ENCODE data around the gene TCEA3. TPM values are rescaled to one million over a fixed set of nuclear protein-coding genes. Genes with fewer than 3 reads are reported as not detected.
A peak's percentile ranks its signal among the peaks of the same experiment; 100 is the strongest.

The TCEA3 gene
- polyA plus RNA-seq, 1 donor: 49.3 TPM

DNA sequence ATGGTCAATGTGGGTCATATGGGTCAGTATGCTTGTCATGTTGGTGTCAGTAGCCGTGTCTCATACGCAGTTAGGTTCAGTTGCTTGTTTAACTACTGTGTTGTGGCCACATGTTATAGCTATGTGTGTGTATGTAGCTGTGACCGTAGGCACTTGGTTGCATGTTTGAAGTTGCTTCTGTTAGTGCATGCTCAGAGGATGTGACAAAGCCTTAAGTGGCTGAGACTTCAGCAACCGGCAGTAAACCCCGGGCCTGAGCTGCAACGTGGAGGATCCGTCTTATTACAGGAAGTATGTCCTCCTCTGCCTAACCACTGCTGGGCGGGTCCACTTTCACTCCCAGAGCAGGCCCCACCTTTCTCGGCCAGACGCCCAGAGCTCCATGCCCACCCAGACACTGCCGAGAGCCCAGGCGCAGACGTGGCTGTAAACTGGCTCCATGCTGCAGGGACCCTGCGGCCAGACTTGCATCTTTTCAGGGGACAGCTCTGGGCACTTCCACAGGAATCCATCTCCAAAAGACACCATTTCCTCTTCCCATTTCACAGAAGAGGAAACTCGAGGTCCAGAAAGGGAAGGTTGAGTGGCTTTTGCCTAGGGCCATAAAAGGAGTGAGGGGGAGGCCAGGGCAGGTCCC lies 2.2 kb downstream of the TCEA3 start:
- DNase-seq: peak; percentile 44

DNA sequence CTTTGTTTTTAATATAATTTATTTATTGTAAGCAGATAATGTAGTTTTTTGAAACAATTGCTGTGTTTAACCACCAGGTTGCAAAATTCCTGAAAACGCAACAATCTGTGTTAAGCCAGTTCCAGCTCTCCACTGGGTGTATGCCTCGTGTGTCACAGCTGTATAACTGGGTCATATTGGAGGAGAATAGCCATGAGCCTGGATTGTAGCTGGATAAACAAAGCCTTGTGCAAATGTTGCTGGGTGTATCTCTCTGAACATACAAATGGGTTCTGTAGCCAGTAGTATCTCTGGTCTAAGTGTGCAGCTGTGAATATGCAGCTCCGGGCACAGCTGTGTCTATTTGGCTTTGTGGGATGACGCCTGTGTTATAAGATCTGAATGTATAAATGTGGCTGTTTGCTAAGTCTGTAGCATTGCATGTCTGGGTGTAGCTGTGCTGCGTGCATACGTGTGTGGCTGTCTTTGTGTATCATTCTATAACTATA lies 2.8 kb downstream of the TCEA3 start:
- no peak for DNase-seq

DNA sequence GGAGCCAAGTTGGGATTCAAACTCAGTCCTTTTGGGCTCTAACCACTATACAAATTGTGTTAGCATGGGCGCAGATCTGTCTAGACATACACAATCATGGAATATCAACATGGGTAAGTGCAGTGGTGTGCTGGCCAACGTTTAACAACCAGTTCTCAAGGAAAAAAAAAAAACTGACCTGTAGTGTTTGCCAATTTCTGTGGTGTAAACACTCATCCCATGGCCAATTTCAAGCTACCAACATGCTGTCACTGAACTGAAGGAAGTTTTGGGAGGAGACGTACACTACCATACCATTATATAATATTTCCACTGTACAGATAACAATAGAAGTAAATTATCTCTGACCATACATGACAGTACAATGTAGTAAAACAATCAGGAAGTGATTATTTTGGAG lies 3.2 kb downstream of the TCEA3 start:
- no peak for DNase-seq

DNA sequence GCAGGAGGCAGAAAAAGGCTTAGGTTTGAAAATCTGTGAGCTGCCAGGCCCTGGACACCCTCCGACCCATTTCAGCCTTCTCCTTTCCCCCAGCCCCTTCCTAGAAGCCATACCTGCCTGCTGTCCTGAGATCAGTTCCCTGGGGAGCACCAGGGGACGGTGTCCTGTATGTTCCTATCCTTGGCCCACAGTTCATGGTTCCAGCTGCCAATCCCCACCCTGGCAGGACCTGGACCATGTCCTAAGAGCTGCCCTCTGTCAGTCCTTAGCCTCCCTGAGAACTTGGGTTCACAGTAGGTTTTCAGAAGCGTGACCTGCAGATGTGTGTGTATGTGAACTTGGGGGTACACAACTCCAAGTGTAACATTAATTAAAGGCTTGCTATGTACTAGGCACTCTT lies 3.8 kb downstream of the TCEA3 start:
- DNase-seq: no peak

DNA sequence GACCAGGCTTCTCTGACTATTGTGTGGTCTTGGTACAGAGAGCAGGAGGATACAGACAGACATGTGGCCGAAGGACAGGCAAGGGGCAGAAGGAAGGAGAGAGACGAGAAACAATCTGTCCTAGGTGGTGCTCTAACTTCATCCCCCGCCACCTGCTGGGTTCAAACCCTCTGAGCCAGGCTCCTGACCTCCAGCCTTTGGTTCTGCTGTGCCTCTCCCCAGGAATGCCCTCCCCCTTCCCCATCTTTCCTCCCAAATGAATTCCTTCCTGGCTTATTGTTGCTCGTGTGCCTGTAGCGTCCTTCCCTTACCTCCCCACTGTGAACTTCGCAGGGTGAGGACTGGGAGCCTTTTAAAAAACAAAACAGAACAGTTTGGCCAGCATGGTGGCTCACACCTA lies 5.4 kb downstream of the TCEA3 start:
- no peak for DNase-seq

DNA sequence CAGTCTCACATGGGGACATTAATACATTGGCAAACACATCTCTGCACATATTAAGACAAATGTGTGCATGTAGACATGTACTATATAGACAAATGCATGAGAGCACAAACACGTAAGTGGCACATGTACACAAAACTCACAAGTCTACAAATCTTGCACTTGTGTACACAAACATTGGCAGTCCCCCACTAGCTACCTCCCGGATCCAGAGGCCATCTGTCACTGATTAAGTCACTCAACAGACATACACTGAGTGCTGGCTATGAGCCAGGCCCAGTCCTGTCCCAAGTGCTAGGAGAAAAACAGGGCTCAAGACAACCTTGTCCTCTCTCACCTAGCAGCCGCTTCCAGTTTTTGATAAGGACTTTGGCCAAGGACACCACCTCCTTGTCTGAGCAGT lies 7.0 kb downstream of the TCEA3 start:
- DNase-seq: no peak

DNA sequence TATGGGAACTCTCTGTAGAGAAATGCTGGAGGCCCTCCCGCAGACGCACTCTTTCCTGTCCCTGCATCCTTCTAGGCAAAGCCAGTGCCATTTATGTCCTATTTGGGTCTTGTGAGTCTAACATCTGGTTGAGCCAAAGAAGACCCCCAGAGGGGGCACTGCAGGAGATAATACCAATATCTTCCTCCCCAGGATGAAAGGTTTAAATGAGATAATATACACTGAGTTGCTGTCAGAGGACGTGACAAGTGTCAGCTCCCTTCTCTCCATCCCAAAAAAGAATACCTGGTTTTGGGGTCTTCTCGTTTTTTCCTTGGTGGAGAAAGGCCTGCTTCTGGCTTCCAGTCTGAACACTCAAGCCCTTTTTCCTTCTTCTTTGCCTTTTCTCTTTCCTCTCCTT lies 7.6 kb downstream of the TCEA3 start:
- DNase-seq: no peak

DNA sequence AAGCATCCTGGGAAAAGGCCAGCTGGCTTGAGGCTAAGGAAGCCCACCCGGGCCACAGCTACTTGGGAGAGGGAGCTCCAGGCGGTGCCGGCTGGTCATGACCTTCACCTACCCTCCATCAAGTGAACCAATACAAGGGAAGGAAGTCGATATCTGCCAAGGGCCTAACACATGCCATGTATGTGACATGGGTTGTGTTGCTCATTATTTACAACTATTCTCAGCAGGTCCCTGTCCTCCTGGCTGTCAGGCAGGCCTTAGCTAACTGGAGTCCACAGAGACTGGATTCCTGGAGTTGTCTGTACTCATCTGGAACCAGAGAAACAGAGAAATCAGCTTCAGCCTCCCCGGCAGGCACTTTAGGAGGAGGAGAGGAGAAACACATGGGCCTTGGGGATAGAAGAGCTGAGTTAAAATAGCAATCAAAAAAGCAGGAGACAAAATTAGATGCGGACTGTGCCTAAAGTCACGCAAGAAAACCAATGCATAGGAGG lies 15.7 kb downstream of the TCEA3 start:
- no peak for DNase-seq

DNA sequence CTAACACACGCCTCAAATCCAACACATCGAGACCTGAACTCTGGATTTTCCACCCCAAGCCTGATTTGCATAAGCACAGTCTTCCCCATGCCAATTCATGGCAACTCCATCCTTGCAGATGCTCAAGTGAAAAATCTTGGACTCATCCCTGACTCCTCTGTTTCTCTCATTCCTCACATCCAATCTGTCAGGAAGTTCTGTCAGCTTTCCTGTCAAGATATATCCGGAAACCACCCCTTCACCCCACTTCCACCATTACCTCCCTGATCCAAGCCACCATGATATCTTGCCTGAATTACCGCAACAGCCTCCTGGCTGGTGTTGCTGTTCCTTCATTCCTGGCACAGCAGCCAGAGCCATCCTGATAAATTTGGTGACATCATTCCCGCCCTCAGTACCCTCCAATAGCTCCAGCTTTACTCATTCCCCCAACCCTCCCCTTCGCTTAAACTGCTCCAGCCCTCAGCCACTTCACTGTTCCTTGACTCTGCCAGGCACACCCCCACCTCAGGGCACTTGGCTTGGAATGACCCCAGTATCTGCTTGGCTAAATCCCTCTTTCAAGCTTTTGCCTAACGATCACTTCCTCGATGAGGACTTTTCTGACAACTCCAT lies 17.4 kb downstream of the TCEA3 start:
- DNase-seq: no peak

DNA sequence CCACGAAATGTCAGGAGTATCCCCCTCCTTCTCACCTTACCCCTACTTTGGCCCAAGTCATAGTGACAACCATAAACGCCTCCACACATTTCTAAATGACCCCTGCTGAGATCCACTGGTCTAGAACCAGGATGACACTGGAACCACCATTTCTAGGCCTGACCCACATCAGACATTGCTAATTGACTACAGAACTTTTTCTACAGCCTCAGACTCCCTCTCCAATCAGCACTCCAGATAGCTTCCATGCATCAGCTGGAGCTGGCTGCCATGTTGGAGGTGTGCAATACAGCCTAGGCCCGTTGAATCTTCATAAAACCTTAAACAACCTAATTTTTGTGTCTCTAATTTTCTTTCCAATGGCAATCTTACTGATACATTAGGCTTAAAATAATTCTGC lies 18.6 kb downstream of the TCEA3 start:
- DNase-seq: no peak

DNA sequence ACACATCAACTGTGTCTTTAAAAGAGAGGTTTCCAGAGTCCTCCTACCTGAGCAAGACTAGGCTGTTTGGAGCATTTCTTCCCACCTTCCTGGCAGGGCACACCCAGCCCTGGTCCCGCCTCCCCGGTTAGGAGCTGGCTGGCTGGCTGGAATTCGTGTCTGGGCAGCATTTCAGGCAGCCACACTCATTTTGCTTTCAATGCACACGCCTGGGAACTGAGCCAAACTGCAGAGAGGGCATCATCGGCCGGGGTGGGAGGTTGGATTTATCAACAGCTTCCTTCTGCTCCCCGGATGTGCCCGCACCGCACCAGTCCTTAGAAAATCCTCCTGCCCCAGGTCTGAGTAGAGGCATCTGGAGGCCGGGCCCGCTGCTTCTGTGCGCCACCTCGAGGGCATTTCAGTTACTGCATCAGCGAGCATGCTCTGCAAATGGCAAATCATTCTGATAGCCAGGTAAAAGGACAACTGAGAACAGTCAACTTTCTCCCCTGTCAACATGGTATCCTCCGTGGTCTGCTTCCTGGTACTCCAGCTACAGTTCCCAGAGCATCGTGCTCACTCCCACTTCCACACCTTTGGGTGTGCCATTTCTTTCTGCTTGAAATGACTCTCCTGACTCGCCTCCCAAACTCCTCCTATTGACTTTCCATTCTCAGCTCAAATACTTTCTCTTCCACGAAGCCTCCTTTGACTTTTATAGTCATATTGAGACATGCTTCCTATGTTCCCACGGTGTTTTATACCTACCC lies 20.6 kb downstream of the TCEA3 start:
- DNase-seq: peak; percentile 69

DNA sequence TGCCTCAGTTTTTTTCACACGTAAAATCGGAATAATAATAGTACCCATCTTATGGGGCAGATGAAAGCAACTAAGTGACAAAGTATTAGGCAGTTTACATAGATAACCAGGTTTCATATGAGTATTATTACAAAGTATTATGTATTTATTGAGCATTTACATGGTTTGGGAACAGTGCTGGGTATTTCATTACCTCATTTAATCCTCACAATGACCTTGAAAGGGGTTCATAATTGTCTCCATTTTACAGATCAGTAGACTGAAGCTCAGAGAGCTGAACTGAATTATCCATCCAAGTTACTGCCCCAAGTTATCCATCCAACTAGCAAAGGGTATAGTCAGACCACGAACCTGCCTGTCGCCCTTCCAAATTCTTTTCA lies 21.2 kb downstream of the TCEA3 start:
- DNase-seq: no peak

DNA sequence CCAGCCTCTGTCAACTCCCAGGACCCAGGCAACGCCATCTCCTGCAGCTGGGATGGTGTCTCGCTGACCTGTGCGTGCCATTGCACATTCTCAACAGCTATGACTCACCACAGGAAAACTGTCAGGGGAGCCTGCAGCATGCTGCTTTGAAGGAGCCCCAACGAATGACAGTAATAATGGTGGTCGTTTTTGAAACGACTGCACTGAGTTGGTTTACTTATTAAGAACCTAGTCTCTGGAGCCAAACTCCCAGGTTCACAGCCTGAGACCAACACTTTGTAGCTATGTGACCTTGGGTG lies 21.6 kb downstream of the TCEA3 start:
- no peak for DNase-seq

DNA sequence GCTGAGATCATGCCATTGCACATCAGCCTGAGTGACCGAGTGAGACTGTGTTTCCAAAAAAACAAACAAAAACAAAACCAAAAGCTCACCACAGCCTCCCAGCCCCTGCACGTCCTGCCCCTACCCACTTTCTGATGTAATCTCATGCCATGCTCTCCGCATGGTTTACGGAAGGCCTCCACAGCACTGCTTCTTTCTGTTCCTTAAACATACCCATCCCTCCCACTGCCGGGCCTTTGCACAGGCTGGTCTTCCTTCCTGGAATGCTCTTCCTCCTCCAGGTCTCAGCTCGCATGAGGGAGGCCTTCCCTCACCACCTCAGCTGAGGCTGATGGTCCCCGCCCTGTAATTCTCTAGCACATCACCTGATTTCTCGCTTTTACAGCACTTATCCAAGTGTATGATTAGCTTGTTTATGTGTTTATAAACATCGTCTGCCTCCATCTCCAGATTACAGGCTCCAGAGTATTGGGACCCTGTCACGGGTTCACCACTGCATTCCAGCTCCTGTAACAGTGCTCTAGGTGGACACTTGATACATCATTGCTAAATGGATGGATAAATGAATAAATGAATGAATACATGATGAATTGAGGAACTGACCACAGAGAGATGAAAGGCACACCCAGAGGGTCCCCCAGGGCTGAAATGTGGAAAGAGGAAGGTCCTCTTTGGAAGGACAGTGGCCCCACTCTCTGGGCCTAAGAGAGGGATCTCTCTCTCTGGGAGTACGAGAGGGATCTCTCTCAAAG lies 22.1 kb downstream of the TCEA3 start:
- no peak for DNase-seq

DNA sequence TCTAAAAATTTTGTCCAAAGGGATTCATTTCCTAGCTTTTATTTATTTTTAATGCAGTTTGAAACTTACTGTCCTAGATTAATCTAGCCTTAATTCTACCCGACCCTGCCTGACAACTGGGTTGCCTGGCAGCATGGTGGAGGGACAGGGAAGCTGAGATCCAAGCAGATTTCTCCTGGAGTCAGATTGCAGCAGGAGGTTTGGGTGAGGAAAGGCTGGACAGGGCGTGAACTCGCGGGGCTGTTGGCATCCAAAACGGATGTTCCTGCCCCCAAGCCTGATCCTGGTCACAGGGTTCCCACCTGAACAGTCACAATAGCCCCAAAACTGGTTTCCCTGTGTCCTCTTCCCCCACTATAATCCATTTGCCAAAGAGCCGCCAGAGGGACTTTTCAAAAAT lies 23.2 kb downstream of the TCEA3 start:
- DNase-seq: no peak

DNA sequence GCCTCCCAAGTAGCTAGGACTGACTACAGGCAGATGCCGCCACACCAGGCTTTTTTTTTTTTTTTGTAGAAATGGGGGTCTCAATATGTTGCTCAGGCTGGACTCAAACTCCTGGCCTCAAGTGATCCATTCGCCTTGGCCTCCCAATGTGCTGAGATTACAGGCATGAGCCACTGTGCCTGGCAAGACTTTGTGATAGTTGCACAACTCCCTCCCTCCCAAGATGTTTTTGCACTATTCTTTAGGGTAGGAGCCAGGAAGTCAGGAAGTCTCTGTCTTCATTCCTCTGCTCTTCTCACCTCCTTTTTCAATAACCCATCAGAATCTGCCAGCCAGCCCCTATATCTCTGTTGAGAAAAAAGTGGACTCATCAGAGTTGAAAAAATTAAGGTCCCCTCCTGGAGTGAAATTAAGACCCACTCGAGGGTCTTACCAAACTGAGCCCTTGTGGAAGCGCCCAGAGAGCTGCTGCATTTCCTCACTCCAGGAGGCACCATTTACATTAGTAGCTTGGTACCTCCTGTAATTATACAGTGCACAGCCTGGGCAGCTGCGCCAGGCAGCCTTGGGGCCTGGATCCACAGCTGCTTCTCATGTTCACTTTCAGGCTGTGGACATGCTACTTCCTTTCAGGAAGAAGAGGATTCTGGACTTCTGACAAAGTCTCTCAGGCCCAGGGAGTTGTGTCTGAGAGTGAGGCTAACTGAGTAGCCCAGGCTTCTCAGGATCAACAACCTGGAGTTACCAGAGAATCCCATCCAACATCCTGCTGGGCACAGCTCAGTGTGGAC lies 24.0 kb downstream of the TCEA3 start:
- no peak for DNase-seq

DNA sequence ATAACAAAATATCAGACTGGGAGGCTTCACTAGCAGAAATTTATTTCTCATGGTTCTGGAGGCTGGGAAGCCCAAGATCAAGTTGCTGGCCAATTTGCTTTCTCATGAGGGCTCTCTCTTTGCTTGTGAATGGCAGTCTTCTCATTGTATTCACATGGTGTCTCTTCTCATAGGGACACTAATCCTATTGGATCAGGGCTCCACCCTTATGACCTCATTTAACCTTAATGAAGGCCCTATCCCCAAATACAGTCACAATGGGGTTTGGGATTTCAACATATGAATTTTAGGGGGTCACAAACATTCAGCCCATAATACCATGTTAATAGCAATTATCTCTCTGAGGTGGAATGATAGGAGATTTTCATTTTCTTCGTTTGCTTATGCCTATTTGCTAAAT lies 25.3 kb downstream of the TCEA3 start:
- DNase-seq: no peak

DNA sequence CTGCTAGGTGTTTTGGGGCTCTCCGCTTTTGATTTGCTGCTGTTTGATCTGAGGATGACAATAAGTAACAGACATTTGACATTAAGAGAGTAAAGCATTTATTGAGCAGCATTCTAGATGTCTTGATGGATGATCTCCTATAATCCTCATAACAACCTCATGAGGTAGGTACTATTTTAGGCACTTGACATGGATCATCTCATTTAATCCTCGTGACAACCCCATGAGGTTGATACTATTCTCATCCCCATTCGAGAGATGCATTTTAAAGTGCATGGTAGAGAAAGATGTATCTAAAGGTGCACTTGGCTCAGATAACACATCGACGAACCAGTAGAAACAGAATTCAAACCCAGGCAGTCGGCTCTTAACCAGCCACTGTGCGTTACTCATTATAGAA lies 26.6 kb downstream of the TCEA3 start:
- no peak for DNase-seq

DNA sequence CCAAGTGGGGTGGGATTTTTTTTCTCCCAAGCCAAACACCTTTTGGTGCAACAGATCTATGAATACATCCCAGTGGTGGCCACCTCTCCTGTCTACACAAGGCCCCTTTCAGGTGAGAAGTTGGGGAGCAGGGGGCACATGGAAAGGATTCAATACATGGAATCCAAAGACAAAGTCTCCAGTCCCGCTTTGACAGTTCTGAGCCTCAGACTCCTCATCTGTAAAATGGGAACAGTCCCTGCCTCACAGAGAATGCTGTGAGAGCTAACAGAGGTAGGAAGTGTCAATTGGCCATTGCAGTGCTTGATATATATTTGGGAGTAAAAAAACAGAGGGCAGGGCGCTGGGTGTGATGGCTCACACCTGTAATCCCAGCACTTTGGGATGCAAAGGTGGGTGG lies 28.2 kb downstream of the TCEA3 start:
- no peak for DNase-seq

DNA sequence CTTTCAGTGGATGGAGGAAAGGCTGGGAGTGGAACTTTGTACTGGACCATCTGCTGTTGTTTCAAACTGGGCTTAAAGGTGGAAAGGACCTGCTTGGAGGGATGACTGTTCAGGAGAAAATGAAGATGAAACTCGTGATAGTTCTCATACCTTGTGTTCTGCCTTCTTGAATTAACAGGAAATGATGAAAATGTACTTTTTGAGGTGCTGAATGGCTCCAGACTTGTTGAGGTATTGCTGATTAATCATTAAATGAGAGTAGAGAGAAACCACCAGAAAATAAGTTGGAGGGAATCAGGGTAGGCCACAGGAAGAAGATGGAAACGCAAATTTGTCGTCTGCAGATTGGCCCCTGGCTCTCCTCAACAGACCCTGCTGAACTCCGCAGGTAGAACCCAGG lies 28.7 kb downstream of the TCEA3 start:
- no peak for DNase-seq

DNA sequence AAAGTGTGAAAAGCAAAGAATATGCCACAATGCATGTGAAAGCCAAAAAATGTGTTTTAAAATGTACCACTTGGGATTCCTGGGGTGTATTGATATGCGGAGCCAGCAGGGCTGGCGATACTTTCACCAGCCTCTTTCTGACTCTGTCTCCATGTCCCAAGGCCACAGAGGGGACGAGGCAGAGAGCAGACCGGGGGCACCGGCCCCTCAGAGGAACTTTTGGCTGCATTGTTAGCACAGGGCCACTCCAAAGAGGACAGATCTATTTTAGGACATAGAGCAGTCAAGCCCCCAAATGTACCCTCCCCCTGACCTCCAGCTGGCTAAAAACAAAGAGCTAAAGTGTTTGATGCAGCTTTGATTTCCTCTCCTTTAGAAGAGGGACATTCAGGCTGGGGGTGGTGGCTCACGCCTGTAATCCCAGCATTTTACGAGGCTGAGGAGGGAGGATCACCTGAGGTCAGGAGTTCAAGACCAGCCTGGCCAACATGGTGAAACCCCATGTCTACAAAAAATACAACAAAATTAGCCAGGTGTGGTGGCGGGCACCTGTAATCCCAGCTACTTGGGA lies 29.3 kb downstream of the TCEA3 start:
- no peak for DNase-seq

DNA sequence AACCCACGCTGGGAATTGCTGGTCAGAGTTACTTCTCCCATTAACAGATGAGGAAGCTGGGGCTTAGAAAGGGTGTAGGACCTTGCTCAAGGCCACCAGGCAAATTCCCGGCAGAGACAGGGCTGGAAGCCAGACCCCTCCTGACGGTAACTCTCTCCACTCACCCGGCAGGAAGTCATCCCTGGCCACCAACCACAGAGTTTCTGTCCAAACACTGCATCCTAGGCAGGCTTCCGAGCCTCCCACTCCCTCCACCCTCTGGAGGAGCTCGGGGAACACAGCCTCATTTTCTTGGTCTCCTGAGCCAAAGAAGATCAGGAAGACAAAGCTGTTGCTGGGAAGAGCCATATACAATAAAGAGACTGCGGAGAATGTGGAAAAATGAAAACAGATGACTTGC lies 29.9 kb downstream of the TCEA3 start:
- no peak for DNase-seq

Measured in left kidney (tissue), 2 donors.